Sigmoid colon (tissue), 4 donors: Measurements from ENCODE around the gene PCP4.

Source experiments
- POLR2A ChIP-seq, 2 donors: fragments of 450-650 bp; IDR thresholded peaks; one replicate each; pipeline ENCODE4 v1.6.1; 2016; ENCODE audit warnings: antibody characterized with exemption in 2 of 2, mild to moderate bottlenecking in 2 of 2, moderate library complexity in 2 of 2
- POLR2AphosphoS5 ChIP-seq, 4 donors: sonication (generic); formaldehyde crosslinking; IDR thresholded peaks; one replicate each; pipeline ENCODE4 v1.6.1; 2017; ENCODE audit warnings: antibody characterized with exemption in 4 of 4
- TF ChIP-seq, protein P1 (sequence below), 4 experiments: fragments of 450-650 bp in 3 of 4; fragments of 200-600 bp in 1 of 4; IDR thresholded peaks; one replicate each; pipeline ENCODE4 v1.5.1; 2016 to 2019; ENCODE audit warnings: antibody characterized with exemption in 4 of 4, mild to moderate bottlenecking in 3 of 4, moderate library complexity in 2 of 4

DNA sequence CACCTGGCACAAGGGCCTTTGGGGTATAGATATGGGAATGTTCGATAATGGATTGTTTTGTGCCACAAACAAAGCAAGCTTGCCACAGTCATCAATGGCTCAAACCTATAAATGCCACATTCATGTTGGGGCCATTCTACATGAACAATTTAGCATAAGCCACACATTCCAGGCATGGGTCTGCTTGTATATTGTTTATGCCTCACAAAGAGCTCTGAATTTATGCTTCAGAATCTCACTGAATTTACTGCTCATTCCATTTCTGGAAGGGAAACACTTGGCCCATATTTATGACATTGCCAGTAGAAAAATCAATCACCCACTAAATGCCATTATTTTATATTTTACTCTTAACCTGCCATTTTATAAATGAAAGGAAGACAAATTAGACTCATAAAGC, 6.4 kb downstream of the PCP4 start:
- TF ChIP-seq POLR2A (IDR thresholded peaks at IDR 0.05) (no peak), POLR2AphosphoS5 (IDR thresholded peaks at IDR 0.05) (no peak)
- TF ChIP-seq, protein P1, sequence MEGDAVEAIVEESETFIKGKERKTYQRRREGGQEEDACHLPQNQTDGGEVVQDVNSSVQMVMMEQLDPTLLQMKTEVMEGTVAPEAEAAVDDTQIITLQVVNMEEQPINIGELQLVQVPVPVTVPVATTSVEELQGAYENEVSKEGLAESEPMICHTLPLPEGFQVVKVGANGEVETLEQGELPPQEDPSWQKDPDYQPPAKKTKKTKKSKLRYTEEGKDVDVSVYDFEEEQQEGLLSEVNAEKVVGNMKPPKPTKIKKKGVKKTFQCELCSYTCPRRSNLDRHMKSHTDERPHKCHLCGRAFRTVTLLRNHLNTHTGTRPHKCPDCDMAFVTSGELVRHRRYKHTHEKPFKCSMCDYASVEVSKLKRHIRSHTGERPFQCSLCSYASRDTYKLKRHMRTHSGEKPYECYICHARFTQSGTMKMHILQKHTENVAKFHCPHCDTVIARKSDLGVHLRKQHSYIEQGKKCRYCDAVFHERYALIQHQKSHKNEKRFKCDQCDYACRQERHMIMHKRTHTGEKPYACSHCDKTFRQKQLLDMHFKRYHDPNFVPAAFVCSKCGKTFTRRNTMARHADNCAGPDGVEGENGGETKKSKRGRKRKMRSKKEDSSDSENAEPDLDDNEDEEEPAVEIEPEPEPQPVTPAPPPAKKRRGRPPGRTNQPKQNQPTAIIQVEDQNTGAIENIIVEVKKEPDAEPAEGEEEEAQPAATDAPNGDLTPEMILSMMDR (IDR thresholded peaks at IDR 0.05), result no peak
